ENCODE results near the gene NYNRIN.

NYNRIN gene

GRCh38 chr14:24411443-24412389 lies 12.9 kb downstream of the NYNRIN start:
- no peak for DNase-seq (ENCODE audit: low read depth, low spot score)
- no peak overlapping the region for H3K27ac ChIP-seq

- no peak overlapping the region for H3K27ac ChIP-seq
- no peak for DNase-seq (ENCODE audit: low read depth, low spot score)
Measured at GRCh38 chr14:24414077-24414476, 15.3 kb downstream of the NYNRIN start.

- DNase-seq (ENCODE audit: low read depth, low spot score) = no peak
- no peak overlapping the region for H3K27ac ChIP-seq
Measured at GRCh38 chr14:24414732-24415420, 16.1 kb downstream of the NYNRIN start.

- no peak for DNase-seq (ENCODE audit: low read depth, low spot score)
- H3K27ac ChIP-seq = no peak overlapping the region
Measured at GRCh38 chr14:24415421-24416253, 16.8 kb downstream of the NYNRIN start.

- H3K27ac ChIP-seq = no peak overlapping the region
- no peak for DNase-seq (ENCODE audit: low read depth, low spot score)
Measured at GRCh38 chr14:24416254-24416931, 17.6 kb downstream of the NYNRIN start.

GRCh38 chr14:24416932-24417619 lies 18.3 kb downstream of the NYNRIN start:
- no peak for DNase-seq (ENCODE audit: low read depth, low spot score)
- H3K27ac ChIP-seq = no peak overlapping the region

GRCh38 chr14:24417832-24418491 lies 19.2 kb downstream of the NYNRIN start:
- peak overlapping the region; percentile 74 for H3K27ac ChIP-seq
- no peak for DNase-seq (ENCODE audit: low read depth, low spot score)

GRCh38 chr14:24418492-24418873 lies 19.7 kb downstream of the NYNRIN start:
- peak; percentile 73 for DNase-seq (ENCODE audit: low read depth, low spot score)
- H3K27ac ChIP-seq = peak overlapping the region; percentile 74

- no peak for DNase-seq (ENCODE audit: low read depth, low spot score)
- no peak overlapping the region for H3K27ac ChIP-seq
Measured at GRCh38 chr14:24422261-24422660, 23.5 kb downstream of the NYNRIN start.

GRCh38 chr14:24422694-24423601 lies 24.1 kb downstream of the NYNRIN start:
- H3K27ac ChIP-seq = no peak overlapping the region

GRCh38 chr14:24425704-24426103 lies 26.9 kb downstream of the NYNRIN start:
- H3K27ac ChIP-seq = peak overlapping the region; percentile 90
- no peak for DNase-seq (ENCODE audit: low read depth, low spot score)

More at GRCh38 chr14:24422694-24423601, 24.1 kb downstream of the NYNRIN start:
- DNase-seq (ENCODE audit: low read depth, low spot score) = no peak

- no peak for DNase-seq (ENCODE audit: low read depth, low spot score)
- H3K27ac ChIP-seq = peak overlapping the region; percentile 90
Measured at GRCh38 chr14:24426150-24426911, 27.5 kb downstream of the NYNRIN start.

GRCh38 chr14:24426912-24427536 lies 28.2 kb downstream of the NYNRIN start:
- DNase-seq (ENCODE audit: low read depth, low spot score) = no peak
- H3K27ac ChIP-seq = peak overlapping the region; percentile 90

GRCh38 chr14:24427537-24428508 lies 29.0 kb downstream of the NYNRIN start:
- H3K27ac ChIP-seq = no peak overlapping the region
- no peak for DNase-seq (ENCODE audit: low read depth, low spot score)

GRCh38 chr14:24428628-24429394 lies 30.0 kb downstream of the NYNRIN start:
- no peak for DNase-seq (ENCODE audit: low read depth, low spot score)
- peak overlapping the region; percentile 96 for H3K27ac ChIP-seq
